ENCODE data around the gene WT1. TPM values are rescaled to one million over a fixed set of nuclear protein-coding genes. Genes with fewer than 3 reads are reported as not detected.

WT1 gene
- total and polyA plus RNA-seq, 10 of the 15 experiments (the other 5 are each of a cell fraction or from before 2014, with no cell fraction given): 0.07 to 0.37 (median 0.08) TPM; not detected in 7

DNA sequence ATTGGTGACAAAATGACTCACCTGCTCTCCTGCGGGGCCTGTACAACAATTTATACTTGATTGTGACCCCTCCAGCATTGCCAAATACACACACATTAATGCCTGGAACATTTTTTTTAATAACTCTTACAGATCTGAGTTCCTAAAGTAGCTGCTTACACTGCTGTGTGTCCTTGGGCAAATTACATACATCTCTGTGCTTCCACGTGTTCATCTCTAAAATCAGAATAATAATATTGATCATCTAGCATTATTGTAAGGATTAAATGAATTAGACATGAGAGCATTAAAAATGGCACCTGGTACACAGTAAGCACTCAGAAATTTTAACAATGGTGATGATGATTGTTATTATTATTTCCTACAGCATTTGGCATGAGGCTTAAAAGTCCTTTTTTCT is 21.5 kb upstream of the WT1 start:
- DNase-seq (ENCODE audit: low read depth, low spot score) (no peak), FAIRE-seq (no peak), ATAC-seq (no peak)
- no peak overlapping the region for H3K4me3 ChIP-seq
- ChIA-PET RAD21 (ENCODE audit: unreplicated experiment) (no interaction called here), CTCF (no interaction called here), POLR2A (no interaction called here), SMC1A (ENCODE audit: uncharacterized antibody, unreplicated experiment) (no interaction called here)
- intact Hi-C loops (cut with micrococcal nuclease; ENCODE audit: unreplicated experiment): no loop called here
- H3K9me3 ChIP-seq (replicated peaks; ENCODE audit: control insufficient read depth, insufficient read depth, low read length): no peaks in the 10 kb centered on the region
- no peaks in the 10 kb centered on the region for H3K27me3 ChIP-seq (replicated peaks in 1 of 2; ENCODE audit: control insufficient read depth in 2 of 2, insufficient read depth in 2 of 2, low read length in 1 of 2)
- BruUV-seq (replicated peaks): no TSS peak
- no peak overlapping the region for H3K4me2 ChIP-seq (ENCODE audit: control insufficient read depth, insufficient read depth)
- in situ Hi-C loops (cut with MboI): no loop called here
- no peak overlapping the region for H3K27ac ChIP-seq (ENCODE audit: control insufficient read depth, insufficient read depth)
- H4K20me1 ChIP-seq (ENCODE audit: control insufficient read depth, insufficient read depth): no peaks in the 10 kb centered on the region
- no peaks in the 10 kb centered on the region for H3K4me1 ChIP-seq (ENCODE audit: control insufficient read depth, insufficient read depth, low read length)
- no peaks in the 10 kb centered on the region for H3K36me3 ChIP-seq (ENCODE audit: control insufficient read depth in 2 of 2, insufficient read depth in 2 of 2, low read length in 1 of 2)
- WGBS (ENCODE audit: insufficient coverage, insufficient replicate concordance, low lambda C conversion rate, missing lambda C conversion rate): 47% methylated on average over 2 of the region's 2 CpGs
- H3K9ac ChIP-seq (ENCODE audit: control insufficient read depth, insufficient read depth, low read length): no peak overlapping the region
- no peak for TF ChIP-seq SRF (IDR thresholded peaks at IDR 0.05; ENCODE audit: low read depth in 2 of 2, low read length in 2 of 2)
- no peak for TF ChIP-seq POLR2AphosphoS2 (IDR thresholded peaks at IDR 0.05; ENCODE audit: low read depth, low read length)
- no peak for TF ChIP-seq FOXM1 (IDR thresholded peaks at IDR 0.05; ENCODE audit: low read depth, low read length)
- no peak for TF ChIP-seq RUNX3 (IDR thresholded peaks at IDR 0.05; ENCODE audit: low read length)
- no peak for TF ChIP-seq SIX5 (IDR thresholded peaks at IDR 0.05; ENCODE audit: low read depth, low read length, severe bottlenecking)
- no peak overlapping the region for H2AFZ ChIP-seq (ENCODE audit: control insufficient read depth, low read depth, low read length)
- no peaks in the 10 kb centered on the region for H3K79me2 ChIP-seq (ENCODE audit: control insufficient read depth, insufficient read depth, low read length)

GRCh38 chr11:32454993-32455392 is 19.7 kb upstream of the WT1 start:
- RAD21 ChIA-PET (ENCODE audit: unreplicated experiment): no interaction called here
- 2% methylated on average over 2 of the region's 2 CpGs for WGBS (ENCODE audit: insufficient coverage, insufficient replicate concordance, low lambda C conversion rate, missing lambda C conversion rate)
- H3K36me3 ChIP-seq (ENCODE audit: control insufficient read depth in 2 of 2, insufficient read depth in 2 of 2, low read length in 1 of 2): no peaks in the 10 kb centered on the region
- H3K9me3 ChIP-seq (replicated peaks; ENCODE audit: control insufficient read depth, insufficient read depth, low read length): no peaks in the 10 kb centered on the region
- no peaks in the 10 kb centered on the region for H3K4me1 ChIP-seq (ENCODE audit: control insufficient read depth, insufficient read depth, low read length)
- intact Hi-C loops (cut with micrococcal nuclease; ENCODE audit: unreplicated experiment): no loop called here
- no peaks in the 10 kb centered on the region for H4K20me1 ChIP-seq (ENCODE audit: control insufficient read depth, insufficient read depth)
- no peaks in the 10 kb centered on the region for H3K79me2 ChIP-seq (ENCODE audit: control insufficient read depth, insufficient read depth, low read length)
- POLR2A ChIA-PET: no interaction called here
- H3K4me2 ChIP-seq (ENCODE audit: control insufficient read depth, insufficient read depth): no peak overlapping the region
- in situ Hi-C loops (cut with MboI): no loop called here
- no peak overlapping the region for H3K4me3 ChIP-seq
- no peak for DNase-seq (ENCODE audit: low read depth, low spot score)
- CTCF ChIA-PET: no interaction called here
- H2AFZ ChIP-seq (ENCODE audit: control insufficient read depth, low read depth, low read length): no peak overlapping the region
- no peak for ATAC-seq
- no peaks in the 10 kb centered on the region for H3K27me3 ChIP-seq (replicated peaks in 1 of 2; ENCODE audit: control insufficient read depth in 2 of 2, insufficient read depth in 2 of 2, low read length in 1 of 2)
- no peak overlapping the region for H3K9ac ChIP-seq (ENCODE audit: control insufficient read depth, insufficient read depth, low read length)
- BruUV-seq (replicated peaks): no TSS peak
- no peak for FAIRE-seq
- SMC1A ChIA-PET (ENCODE audit: uncharacterized antibody, unreplicated experiment): interaction anchor here (0.9 kb wide), 1 partner anchor 259 kb away, joined by 4 read pairs; no protein-coding TSS in a partner anchor
- H3K27ac ChIP-seq (ENCODE audit: control insufficient read depth, insufficient read depth): no peak overlapping the region
- TF ChIP-seq NR2C1 (IDR thresholded peaks at IDR 0.05) (no peak), SUZ12 (IDR thresholded peaks at IDR 0.05; ENCODE audit: unreplicated experiment) (no peak), ZBTB40 (IDR thresholded peaks at IDR 0.05; ENCODE audit: borderline replicate concordance) (no peak), CREM (IDR thresholded peaks at IDR 0.05; ENCODE audit: low read depth) (no peak), CBX3 (IDR thresholded peaks at IDR 0.05; ENCODE audit: borderline replicate concordance, low read depth) (no peak)
- TF ChIP-seq, protein P1, sequence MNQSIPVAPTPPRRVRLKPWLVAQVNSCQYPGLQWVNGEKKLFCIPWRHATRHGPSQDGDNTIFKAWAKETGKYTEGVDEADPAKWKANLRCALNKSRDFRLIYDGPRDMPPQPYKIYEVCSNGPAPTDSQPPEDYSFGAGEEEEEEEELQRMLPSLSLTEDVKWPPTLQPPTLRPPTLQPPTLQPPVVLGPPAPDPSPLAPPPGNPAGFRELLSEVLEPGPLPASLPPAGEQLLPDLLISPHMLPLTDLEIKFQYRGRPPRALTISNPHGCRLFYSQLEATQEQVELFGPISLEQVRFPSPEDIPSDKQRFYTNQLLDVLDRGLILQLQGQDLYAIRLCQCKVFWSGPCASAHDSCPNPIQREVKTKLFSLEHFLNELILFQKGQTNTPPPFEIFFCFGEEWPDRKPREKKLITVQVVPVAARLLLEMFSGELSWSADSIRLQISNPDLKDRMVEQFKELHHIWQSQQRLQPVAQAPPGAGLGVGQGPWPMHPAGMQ (IDR thresholded peaks at IDR 0.05; ENCODE audit: borderline replicate concordance): no peak
- TF ChIP-seq, protein P2, sequence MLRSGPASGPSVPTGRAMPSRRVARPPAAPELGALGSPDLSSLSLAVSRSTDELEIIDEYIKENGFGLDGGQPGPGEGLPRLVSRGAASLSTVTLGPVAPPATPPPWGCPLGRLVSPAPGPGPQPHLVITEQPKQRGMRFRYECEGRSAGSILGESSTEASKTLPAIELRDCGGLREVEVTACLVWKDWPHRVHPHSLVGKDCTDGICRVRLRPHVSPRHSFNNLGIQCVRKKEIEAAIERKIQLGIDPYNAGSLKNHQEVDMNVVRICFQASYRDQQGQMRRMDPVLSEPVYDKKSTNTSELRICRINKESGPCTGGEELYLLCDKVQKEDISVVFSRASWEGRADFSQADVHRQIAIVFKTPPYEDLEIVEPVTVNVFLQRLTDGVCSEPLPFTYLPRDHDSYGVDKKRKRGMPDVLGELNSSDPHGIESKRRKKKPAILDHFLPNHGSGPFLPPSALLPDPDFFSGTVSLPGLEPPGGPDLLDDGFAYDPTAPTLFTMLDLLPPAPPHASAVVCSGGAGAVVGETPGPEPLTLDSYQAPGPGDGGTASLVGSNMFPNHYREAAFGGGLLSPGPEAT (IDR thresholded peaks at IDR 0.05; ENCODE audit: low read depth): no peak

Measured in GM12878 (cell line).